Measurements from ENCODE around the gene TRIM63. TPM values are rescaled to one million over a fixed set of nuclear protein-coding genes. Genes with fewer than 3 reads are reported as not detected.

The TRIM63 gene
- polyA plus RNA-seq, 1 of the 3 experiments (the other 2 are of a cell fraction) = not detected

- no peak overlapping the region for H3K27ac ChIP-seq (ENCODE audit: low read depth in 2 of 2, low read length in 1 of 2)
- POLR2A ChIA-PET = no interaction called here
Measured at GRCh38 chr1:26081267-26082019, 14.0 kb upstream of the TRIM63 start.

More at GRCh38 chr1:26081267-26082019, 14.0 kb upstream of the TRIM63 start:
- DNase-seq = no peak
- CTCF ChIA-PET = interaction anchor here (0.9 to 2.2 kb wide), 3 partner anchors 22 to 64 kb away, joined by 3 to 7 read pairs (median 5); no protein-coding TSS in a partner anchor
- Histone ChIP-seq H3K9ac (no peak overlapping the region), H3K4me3 (ENCODE audit: low read depth in 2 of 2, low read length in 1 of 2) (no peak overlapping the region), H3K4me1 (ENCODE audit: control insufficient read depth in 1 of 2, insufficient read depth in 2 of 2, low read depth in 1 of 2, low read length in 1 of 2) (no peaks in the 10 kb centered on the region), H3K79me2 (ENCODE audit: insufficient read depth) (no peaks in the 10 kb centered on the region), H3K36me3 (replicated peaks in 1 of 2; ENCODE audit: control insufficient read depth in 1 of 2, insufficient read depth in 2 of 2, low read length in 1 of 2) (no peaks in the 10 kb centered on the region), H3K4me2 (no peak overlapping the region), H3F3A (replicated peaks; ENCODE audit: insufficient read depth) (no peaks in the 10 kb centered on the region), H4K20me1 (ENCODE audit: insufficient read depth) (no peaks in the 10 kb centered on the region), H3K9me2 (no peaks in the 10 kb centered on the region), H2AFZ (ENCODE audit: low read depth) (no peak overlapping the region), H3K27me3 (ENCODE audit: insufficient read depth) (peaks cover 13% of the 10 kb centered on the region), H3K9me3 (no peaks in the 10 kb centered on the region)
- WGBS (ENCODE audit: low lambda C conversion rate) = 60% methylated on average over 3 of the region's 8 CpGs
- TF ChIP-seq REST (IDR thresholded peaks at IDR 0.05; ENCODE audit: low read depth, low read length) = no peak
- TF ChIP-seq RAD21 (IDR thresholded peaks at IDR 0.05; ENCODE audit: low read length) = no peak
- no peak for TF ChIP-seq RFX5 (IDR thresholded peaks at IDR 0.05; ENCODE audit: low read length)
- TF ChIP-seq MXI1 (IDR thresholded peaks at IDR 0.05; ENCODE audit: low read depth, low read length) = no peak
- TF ChIP-seq, protein P1, sequence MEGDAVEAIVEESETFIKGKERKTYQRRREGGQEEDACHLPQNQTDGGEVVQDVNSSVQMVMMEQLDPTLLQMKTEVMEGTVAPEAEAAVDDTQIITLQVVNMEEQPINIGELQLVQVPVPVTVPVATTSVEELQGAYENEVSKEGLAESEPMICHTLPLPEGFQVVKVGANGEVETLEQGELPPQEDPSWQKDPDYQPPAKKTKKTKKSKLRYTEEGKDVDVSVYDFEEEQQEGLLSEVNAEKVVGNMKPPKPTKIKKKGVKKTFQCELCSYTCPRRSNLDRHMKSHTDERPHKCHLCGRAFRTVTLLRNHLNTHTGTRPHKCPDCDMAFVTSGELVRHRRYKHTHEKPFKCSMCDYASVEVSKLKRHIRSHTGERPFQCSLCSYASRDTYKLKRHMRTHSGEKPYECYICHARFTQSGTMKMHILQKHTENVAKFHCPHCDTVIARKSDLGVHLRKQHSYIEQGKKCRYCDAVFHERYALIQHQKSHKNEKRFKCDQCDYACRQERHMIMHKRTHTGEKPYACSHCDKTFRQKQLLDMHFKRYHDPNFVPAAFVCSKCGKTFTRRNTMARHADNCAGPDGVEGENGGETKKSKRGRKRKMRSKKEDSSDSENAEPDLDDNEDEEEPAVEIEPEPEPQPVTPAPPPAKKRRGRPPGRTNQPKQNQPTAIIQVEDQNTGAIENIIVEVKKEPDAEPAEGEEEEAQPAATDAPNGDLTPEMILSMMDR (IDR thresholded peaks at IDR 0.05) = no peak
- no peak for TF ChIP-seq SIN3A (IDR thresholded peaks at IDR 0.05; ENCODE audit: borderline replicate concordance, low read depth, low read length)
- no peak for TF ChIP-seq JUND (IDR thresholded peaks at IDR 0.05)
- no peak for TF ChIP-seq ZBTB33 (IDR thresholded peaks at IDR 0.05; ENCODE audit: borderline replicate concordance, low read depth)

All from SK-N-SH (cell line).